Cerebellar cortex (tissue), 1 donor: ENCODE data around the gene KAT6B.
"Not testable (repeated sequence)": the region's sequence is repeated elsewhere in the genome, so short reads cannot be mapped to it uniquely, and the experiment has no call there.

ENCODE experiments used
- DNase-seq: peaks from one replicate; pipeline ENCODE4 v3.0.0-alpha.2; 2015; ENCODE audit warnings: low spot score

Gene KAT6B

GRCh38 chr10:74826142-74827044, at the start of gene KAT6B:
TSS of gene KAT6B (plus strand) at chr10:74826600. CDS start at chr10:74842858, 16,258 bp downstream.
- peak; percentile 100 for DNase-seq

DNA sequence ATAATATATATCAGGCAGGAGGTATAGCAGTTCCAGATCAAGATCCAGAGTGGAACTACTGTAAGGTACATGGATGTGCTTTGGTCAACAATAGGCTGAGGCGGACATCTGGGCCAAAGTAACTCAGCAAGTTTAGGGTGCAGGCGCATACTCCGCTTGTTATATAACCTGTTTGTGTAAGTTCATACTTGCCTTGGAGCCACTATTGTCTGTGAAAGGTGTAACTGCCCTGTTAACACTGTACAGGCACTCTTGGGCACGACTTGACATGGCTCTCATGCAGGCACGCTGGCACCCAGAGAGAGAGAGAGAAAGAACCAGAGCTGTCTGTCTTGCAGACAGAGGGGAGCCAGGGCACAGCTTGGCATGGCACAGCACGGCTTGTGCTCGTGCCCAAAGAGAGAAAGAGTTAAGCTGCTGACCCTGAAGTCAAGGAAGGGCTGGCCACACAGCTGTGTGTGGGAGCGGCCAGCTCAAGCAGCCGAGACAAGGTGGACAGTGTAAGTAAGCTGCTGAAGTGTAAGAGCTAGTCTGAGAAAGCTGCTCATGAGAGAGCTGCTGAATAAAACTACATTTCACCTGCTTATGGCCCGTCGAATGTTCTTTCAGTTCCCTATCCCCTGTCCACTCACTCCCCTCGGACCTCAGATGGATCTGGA, 47.8 kb upstream of the KAT6B start:
- no peak for DNase-seq

DNA sequence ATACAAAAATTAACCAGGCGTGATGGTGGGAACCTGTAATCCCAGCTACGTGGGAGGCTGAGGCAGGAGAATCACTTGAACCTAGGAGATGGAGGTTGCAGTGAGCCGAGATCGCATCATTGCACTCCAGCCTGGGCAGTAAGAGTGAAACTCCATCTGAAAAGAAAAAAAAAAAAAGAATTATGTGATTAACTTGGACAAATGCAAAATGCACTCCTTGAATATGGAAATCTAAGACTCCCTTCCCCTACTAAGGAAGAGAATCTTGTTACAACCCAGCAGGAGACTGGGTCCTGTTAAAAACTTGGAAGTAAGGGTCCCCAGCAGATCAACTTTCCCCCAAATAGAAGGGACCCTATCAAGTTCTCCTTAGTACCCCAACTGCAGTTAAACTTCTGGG, 44.5 kb upstream of the KAT6B start:
- not testable (repeated sequence) for DNase-seq

DNA sequence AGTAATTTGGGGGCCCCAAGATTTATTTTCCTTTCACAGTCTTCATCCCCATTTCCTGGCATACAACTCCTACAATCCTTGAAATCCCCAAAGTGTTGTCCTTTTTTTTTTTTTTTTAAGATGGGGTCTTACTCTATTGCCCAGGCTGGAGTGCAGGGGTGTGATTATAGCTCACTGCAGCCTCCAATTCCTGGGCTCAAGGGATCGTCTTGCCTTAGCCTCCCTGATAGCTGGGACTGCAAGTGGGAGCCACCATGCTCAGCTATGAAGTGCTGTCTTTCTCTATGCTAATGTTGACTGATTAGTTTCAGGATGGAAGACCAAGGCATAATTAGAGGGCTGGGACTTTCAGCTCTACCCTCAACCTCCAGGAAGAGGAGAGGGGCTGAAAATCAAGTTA, 41.9 kb upstream of the KAT6B start:
- no peak for DNase-seq

DNA sequence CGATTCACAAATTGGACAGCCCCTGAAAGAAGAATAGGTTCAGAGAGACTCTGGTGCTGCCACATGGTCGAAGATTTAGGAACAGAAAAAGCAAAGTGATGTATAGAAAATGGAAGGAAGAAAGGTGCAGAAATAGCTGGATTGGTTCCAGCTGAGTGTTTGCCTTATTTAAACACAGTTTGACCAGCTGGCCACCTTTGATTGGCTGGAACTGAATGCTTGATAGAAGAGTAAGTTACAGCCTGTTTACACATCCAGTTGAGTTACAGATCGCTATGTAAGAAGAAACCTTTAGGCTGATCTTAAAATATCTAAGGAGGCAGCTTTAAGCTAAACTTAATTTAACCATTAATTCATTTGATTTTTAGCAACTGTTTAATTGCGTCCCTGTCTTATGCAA, 40.3 kb upstream of the KAT6B start:
- no peak for DNase-seq

GRCh38 chr10:74787457-74787856, 38.9 kb upstream of the KAT6B start:
- no peak for DNase-seq

GRCh38 chr10:74791979-74792378, 34.4 kb upstream of the KAT6B start:
- DNase-seq = not testable (repeated sequence)

GRCh38 chr10:74792726-74793125, 33.7 kb upstream of the KAT6B start:
- no peak for DNase-seq

DNA sequence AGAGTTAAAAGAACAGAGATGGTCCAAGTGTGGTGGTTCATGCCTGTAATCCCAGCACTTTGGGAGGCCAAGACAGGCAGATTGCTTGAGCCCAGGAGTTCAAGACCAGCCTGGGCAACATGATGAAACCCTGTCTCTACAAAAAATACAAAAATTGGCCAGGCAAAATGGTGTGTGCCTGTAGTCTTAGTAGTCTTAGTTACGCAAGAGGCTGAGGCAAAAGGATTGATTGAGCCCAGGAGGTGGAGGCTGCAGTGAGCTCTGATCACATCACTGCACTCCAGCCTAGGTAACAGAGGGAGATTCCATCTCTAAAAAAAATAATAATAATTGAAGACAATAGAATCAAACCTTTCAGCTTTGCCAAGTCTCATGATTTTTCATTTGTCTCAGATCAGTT, 33.2 kb upstream of the KAT6B start:
- DNase-seq = not testable (repeated sequence)

DNA sequence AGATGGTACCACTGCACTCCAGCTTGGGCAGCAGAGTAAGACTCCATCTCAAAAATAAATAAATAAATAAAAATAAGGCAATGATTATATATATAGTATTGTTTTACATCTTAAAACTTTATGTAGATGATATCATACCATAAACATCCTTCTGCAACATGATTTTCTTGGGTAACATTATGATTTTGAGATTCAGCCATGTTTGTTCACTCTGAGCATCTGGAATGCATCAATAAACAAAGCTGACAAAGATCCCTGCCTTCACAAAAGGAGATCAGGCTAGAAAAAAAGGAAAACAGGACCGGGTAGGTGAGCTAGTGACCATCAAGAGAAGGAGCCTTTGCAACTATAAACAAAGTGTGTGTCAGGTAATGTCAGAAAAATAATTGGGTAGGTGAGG, 31.9 kb upstream of the KAT6B start:
- DNase-seq = no peak

DNA sequence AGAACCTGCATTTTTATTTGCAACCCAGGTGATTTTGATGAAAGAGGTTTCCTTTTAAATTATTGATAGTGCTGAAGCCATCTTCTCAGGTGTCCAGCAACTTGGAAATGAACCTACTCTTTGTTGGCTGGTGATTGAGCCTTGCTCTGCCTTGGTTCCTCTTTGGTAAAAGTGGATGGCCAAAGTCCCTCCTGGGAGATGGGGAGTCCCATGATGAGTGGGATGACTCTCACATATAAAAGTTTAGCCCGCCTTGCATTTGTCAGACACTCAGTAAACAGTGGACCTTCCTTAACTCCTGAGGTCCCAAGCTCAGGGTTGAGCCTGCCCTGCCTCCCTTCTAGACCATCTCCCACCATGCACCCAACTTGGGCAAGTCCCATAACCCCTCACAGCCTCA, 28.9 kb upstream of the KAT6B start:
- DNase-seq = no peak

DNA sequence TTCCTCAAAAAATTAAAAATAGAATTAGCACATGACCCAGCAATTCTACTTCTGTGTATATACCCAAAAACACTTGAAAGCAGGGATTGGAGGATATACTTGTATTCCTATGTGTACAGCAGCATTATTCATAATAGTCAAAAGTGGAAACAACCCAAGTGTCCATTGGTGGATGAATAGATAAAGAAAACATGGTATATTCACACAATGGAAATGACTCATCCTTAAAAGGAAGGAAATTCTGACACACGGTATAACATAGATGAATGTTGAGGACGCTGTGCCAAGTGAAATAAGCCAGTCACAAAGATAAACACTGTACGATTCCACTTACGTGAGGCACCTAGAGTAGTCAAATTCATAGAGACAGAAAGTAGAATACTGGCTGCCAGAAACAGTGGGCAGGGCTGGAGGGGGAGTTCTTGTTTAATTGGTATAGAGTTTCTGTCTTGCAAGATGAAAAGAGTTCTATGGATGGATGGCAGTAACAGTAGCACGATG, 26.6 kb upstream of the KAT6B start:
- no peak for DNase-seq

GRCh38 chr10:74801447-74801846, 25.0 kb upstream of the KAT6B start:
- DNase-seq = no peak

GRCh38 chr10:74808501-74808900, 17.9 kb upstream of the KAT6B start:
- no peak for DNase-seq

DNA sequence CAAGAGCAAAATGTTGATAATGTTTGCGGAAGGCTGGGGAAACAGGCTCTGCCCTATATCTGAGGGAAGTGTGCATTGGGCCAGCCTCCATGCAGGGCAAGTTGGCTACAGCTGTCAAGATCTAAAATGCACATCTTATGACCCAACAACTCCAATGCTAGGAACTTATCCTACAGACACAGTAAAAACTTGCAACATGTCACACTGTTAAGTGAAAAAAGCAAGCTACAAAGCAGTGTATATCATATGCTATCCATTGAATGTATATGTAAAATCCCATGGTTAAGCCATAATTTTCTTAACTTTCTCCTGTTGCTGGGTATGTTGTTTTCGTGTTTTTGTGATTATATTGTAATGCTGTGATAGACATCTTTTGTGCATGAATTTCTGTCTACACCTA, 16.3 kb upstream of the KAT6B start:
- DNase-seq = no peak

GRCh38 chr10:74813381-74814259, 12.8 kb upstream of the KAT6B start:
- DNase-seq = no peak

GRCh38 chr10:74814797-74815196, 11.6 kb upstream of the KAT6B start:
- no peak for DNase-seq

DNA sequence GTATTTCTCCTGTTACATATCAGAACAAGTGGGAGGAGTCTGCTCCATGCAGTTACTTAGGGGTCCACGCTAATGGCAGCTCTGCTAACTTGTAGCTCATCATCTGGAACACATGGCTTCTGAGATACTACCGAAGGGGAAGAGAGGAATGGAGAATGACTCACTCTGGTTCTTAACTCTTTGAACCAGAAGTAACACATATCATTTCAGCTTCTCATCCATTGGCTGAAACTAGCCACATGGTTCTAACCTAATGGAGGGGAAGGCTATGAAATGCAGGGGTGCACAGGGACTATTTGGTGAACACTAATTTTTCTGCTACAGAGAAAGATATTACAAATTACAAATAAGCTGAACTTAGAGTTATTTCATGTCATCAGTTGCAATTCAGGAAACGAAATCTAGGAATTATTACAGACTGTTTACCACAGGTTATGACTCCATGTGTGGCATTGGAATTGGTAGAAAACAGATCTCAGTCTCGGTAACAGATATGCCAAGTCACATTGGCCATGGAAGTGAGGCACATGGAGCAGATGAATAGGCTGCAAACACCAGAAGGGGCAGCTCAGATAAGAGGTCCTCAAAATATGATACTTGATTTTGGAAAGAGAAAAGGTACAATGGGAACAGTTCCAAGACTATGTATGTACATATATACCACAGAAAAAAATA, 9.4 kb upstream of the KAT6B start:
- DNase-seq = no peak

DNA sequence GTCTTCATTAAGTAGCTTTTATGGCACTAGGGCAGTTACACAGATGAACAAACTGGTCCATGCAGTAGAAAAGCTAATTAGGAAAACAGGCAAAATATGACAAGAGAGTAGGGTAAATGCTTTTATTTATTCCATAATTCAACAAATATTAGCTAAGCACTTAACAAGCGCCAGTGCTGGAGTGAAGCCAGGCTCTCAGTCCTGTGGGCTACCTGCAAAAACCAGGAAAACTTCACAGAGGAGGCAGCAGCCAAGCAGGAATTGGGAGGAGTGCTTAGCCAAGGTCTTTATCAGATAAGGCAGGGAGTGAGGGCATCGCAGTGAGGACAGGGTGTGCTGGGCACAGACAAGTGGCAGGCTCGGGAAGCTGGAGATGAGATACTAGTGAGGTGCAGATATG, 4.9 kb upstream of the KAT6B start:
- DNase-seq = no peak

GRCh38 chr10:74822101-74822500, 4.3 kb upstream of the KAT6B start:
- no peak for DNase-seq

DNA sequence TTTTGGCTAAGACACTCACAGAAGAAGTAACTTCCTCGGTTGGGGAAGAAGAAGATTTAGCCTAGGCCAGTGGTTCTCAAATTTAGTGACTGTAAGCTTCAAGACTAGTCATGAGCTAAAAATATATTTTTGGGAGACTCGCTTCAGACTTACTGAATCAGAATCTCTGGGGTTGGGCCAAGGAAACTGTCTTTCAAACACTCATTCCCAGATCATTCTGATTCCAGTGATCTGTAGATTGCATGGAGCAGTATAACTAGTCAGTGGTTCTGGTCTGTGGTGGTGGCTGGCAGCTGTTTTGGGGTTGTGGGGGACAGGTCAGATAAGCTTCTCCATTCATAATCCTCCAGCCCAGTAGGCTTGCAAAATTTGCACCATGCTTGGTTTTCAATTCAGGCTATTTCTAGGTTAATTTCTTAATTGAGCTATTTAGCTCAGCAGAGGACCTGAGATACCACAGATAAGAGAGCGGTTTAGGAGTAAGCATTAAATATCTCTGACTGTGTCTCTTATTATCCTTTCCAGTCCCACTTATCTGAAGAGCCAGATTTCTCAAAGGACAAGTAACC, 3.8 kb upstream of the KAT6B start:
- DNase-seq = no peak
